CD4-positive, alpha-beta T cell (primary cell): Measurements from ENCODE around the gene LGI1. TPM values are rescaled to one million over a fixed set of nuclear protein-coding genes. Genes with fewer than 3 reads are reported as not detected.

Source experiments
- ATAC-seq: fragments of 200-7000 bp; cut with Tn5 transposase; one replicate; pipeline ENCODE4 v1.10.0; 2022; ENCODE audit warnings: mild to moderate bottlenecking; ENCODE audit not compliant: poor library complexity
- CTCF ChIA-PET: fragments of 350-600 bp; sonication (Branson Sonifier 250); formaldehyde crosslinking; loops from one replicate; lab custom pipeline; 2021; ENCODE audit warnings: antibody characterized with exemption, inconsistent platforms; lab: Charles Lee
- POLR2A ChIA-PET: fragments of 350-600 bp; sonication (Branson Sonifier 250); formaldehyde crosslinking; loops from one replicate; lab custom pipeline; 2021; ENCODE audit warnings: antibody characterized with exemption, inconsistent platforms; lab: Charles Lee
- DNase-seq, 14 experiments: peaks; one replicate each; pipeline ENCODE4 v3.0.0-alpha.2; 2013 to 2020; ENCODE audit warnings: mixed read lengths in 2 of 14
- H3K27ac ChIP-seq, 2 donors: one replicate each; pipeline versions ENCODE4 v1.5.1 to v1.7.0; 2013; ENCODE audit warnings: low read length in 2 of 2, low read depth in 1 of 2, mild to moderate bottlenecking in 1 of 2
- H3K27me3 ChIP-seq, 2 experiments: 1 replicate in 1 of 2; 2 replicates in 1 of 2; pipeline versions ENCODE4 v1.6.1 to v1.7.0; 2013; ENCODE audit warnings: low read length in 2 of 2, control low read depth in 1 of 2, mild to moderate bottlenecking in 1 of 2, moderate library complexity in 1 of 2; ENCODE audit not compliant: insufficient read depth in 2 of 2, control insufficient read depth in 1 of 2
- H3K36me3 ChIP-seq: one replicate; pipeline ENCODE4 v1.6.1; 2013; ENCODE audit warnings: low read length, control low read depth; ENCODE audit not compliant: insufficient read depth
- H3K4me1 ChIP-seq: one replicate; pipeline ENCODE4 v1.6.1; 2013; ENCODE audit warnings: low read length, control low read depth; ENCODE audit not compliant: insufficient read depth
- H3K4me3 ChIP-seq: one replicate; pipeline ENCODE4 v1.5.1; 2013; ENCODE audit warnings: mild to moderate bottlenecking, low read length, moderate library complexity
- H3K9me3 ChIP-seq, 2 experiments: 1 replicate in 1 of 2; 2 replicates in 1 of 2; pipeline versions ENCODE4 v1.6.1 to v1.7.0; 2013; ENCODE audit warnings: low read length in 2 of 2, mild to moderate bottlenecking in 2 of 2, control low read depth in 1 of 2, moderate library complexity in 1 of 2; ENCODE audit not compliant: control insufficient read depth in 1 of 2, insufficient read depth in 1 of 2
- H3K27ac Mint-ChIP-seq: one replicate; pipeline ENCODE4 v1.8.0; 2020; ENCODE audit warnings: mixed read lengths
- H3K27me3 Mint-ChIP-seq: one replicate; pipeline ENCODE4 v1.8.0; 2021; ENCODE audit warnings: mixed read lengths
- H3K36me3 Mint-ChIP-seq: one replicate; pipeline ENCODE4 v1.8.0; 2021; ENCODE audit warnings: low read depth, mixed read lengths
- H3K4me1 Mint-ChIP-seq: one replicate; pipeline ENCODE4 v1.8.0; 2021; ENCODE audit warnings: low read depth, mixed read lengths
- H3K4me3 Mint-ChIP-seq: one replicate; pipeline ENCODE4 v1.8.0; 2020; ENCODE audit warnings: mild to moderate bottlenecking, mixed read lengths
- H3K9me3 Mint-ChIP-seq: one replicate; pipeline ENCODE4 v1.8.0; 2020; ENCODE audit warnings: mixed read lengths
- CTCF ChIP-seq: fragments of 200-600 bp; IDR thresholded peaks from one replicate; pipeline ENCODE4 v1.8.0; 2022; ENCODE audit warnings: antibody characterized with exemption, mild to moderate bottlenecking
- intact Hi-C, 2 experiments: fragments of 100-400 bp; cut with DNase I in 1 of 2; cut with micrococcal nuclease in 1 of 2; formaldehyde crosslinking; loops; one replicate each; pipeline versions ENCODE4 v1.15.1 to v1.9.0; 2023 to 2025; cut with DNase I, micrococcal nuclease
- total RNA-seq, 174 experiments: library from RNA in 2 of 174; stranded (reverse) in 2 of 174; gene quantifications; one replicate each; pipeline ENCODE4 v1.2.3 and lab custom pipeline; 2021 to 2026

The LGI1 gene
- total RNA-seq, 2 experiments from 2014 or later = not detected

- Mint-ChIP-seq H3K4me3 (no peak overlapping the region), H3K27me3 (peaks cover 43% of the 10 kb centered on the region), H3K36me3 (no peaks in the 10 kb centered on the region), H3K27ac (no peak overlapping the region), H3K9me3 (no peaks in the 10 kb centered on the region), H3K4me1 (no peaks in the 10 kb centered on the region)
- intact Hi-C loops = no loop called here
- Histone ChIP-seq H3K4me3 (no peak overlapping the region), H3K9me3 (peaks cover 0 to 5% of the 10 kb centered on the region in 2 experiments), H3K27ac (no peak overlapping the region), H3K36me3 (no peaks in the 10 kb centered on the region), H3K4me1 (no peaks in the 10 kb centered on the region), H3K27me3 (peaks cover 3 to 5% of the 10 kb centered on the region in 2 experiments)
- CTCF ChIA-PET = interaction anchor here (0.6 kb wide), 1 partner anchor 487 kb away, joined by 3 read pairs; no protein-coding TSS in a partner anchor
- POLR2A ChIA-PET = no interaction called here
- no peak for DNase-seq
- no peak for TF ChIP-seq CTCF
- ATAC-seq = no peak
Measured at GRCh38 chr10:93768892-93769291, 11.2 kb downstream of the LGI1 start.

GRCh38 chr10:93771354-93771753 lies 13.6 kb downstream of the LGI1 start:
- Mint-ChIP-seq H3K27me3 (peaks cover 59% of the 10 kb centered on the region), H3K4me1 (no peaks in the 10 kb centered on the region), H3K36me3 (no peaks in the 10 kb centered on the region), H3K27ac (no peak overlapping the region), H3K9me3 (no peaks in the 10 kb centered on the region), H3K4me3 (no peak overlapping the region)
- Histone ChIP-seq H3K4me1 (no peaks in the 10 kb centered on the region), H3K36me3 (no peaks in the 10 kb centered on the region), H3K27me3 (peaks cover 0 to 6% of the 10 kb centered on the region in 2 experiments), H3K9me3 (no peaks in the 10 kb centered on the region), H3K27ac (no peak overlapping the region), H3K4me3 (no peak overlapping the region)
- intact Hi-C loops = no loop called here
- ChIA-PET CTCF (no interaction called here), POLR2A (no interaction called here)
- TF ChIP-seq CTCF = no peak
- ATAC-seq (no peak), DNase-seq (no peak)

GRCh38 chr10:93773120-93773519 lies 15.4 kb downstream of the LGI1 start:
- DNase-seq = no peak
- Mint-ChIP-seq H3K27me3 (peaks cover 53% of the 10 kb centered on the region), H3K4me1 (no peaks in the 10 kb centered on the region), H3K27ac (no peak overlapping the region), H3K36me3 (no peaks in the 10 kb centered on the region), H3K9me3 (no peaks in the 10 kb centered on the region), H3K4me3 (no peak overlapping the region)
- TF ChIP-seq CTCF = no peak
- POLR2A ChIA-PET = no interaction called here
- Histone ChIP-seq H3K4me3 (no peak overlapping the region), H3K36me3 (no peaks in the 10 kb centered on the region), H3K4me1 (no peaks in the 10 kb centered on the region), H3K27me3 (peaks cover 0 to 13% of the 10 kb centered on the region in 2 experiments), H3K27ac (no peak overlapping the region), H3K9me3 (no peaks in the 10 kb centered on the region)
- CTCF ChIA-PET = interaction anchor here (0.6 kb wide), 1 partner anchor 169 kb away, joined by 4 read pairs; no protein-coding TSS in a partner anchor
- no peak for ATAC-seq
- intact Hi-C loops = no loop called here
